Keratinocyte (primary cell): ENCODE data around the gene PAFAH1B2. TPM values are rescaled to one million over a fixed set of nuclear protein-coding genes. Genes with fewer than 3 reads are reported as not detected.
A peak's percentile ranks its signal among the peaks of the same experiment; 100 is the strongest.
"Not testable (repeated sequence)": the region's sequence is repeated elsewhere in the genome, so short reads cannot be mapped to it uniquely, and the experiment has no call there.

Experiments used
- DNase-seq: peaks from one replicate; pipeline ENCODE4 v3.0.0-alpha.2; 2011; ENCODE audit warnings: low read depth, missing footprints, low spot score
- FAIRE-seq: peaks from 2 replicates; lab custom pipeline; 2011; peaks lifted over from hg19 to GRCh38; lab: Jason Lieb, UNC
- H2AFZ ChIP-seq: 2 replicates; pipeline ENCODE4 v1.6.0; 2012; ENCODE audit warnings: low read length, control low read depth, inconsistent platforms; ENCODE audit not compliant: control insufficient read depth
- H3K27ac ChIP-seq: 2 replicates; pipeline ENCODE4 v1.5.1; 2011; ENCODE audit warnings: low read length; ENCODE audit not compliant: control insufficient read depth, insufficient read depth
- H3K27me3 ChIP-seq: 3 replicates; pipeline ENCODE4 v1.6.0; 2011; ENCODE audit warnings: low read length; ENCODE audit not compliant: control insufficient read depth, insufficient read depth; ENCODE audit errors: extremely low read depth
- H3K36me3 ChIP-seq, 2 experiments: 2 replicates in 1 of 2; 3 replicates in 1 of 2; pipeline ENCODE4 v1.5.1; 2011; ENCODE audit warnings: low read length in 2 of 2, mild to moderate bottlenecking in 1 of 2; ENCODE audit not compliant: control insufficient read depth in 2 of 2, insufficient read depth in 2 of 2; ENCODE audit errors: extremely low read depth in 1 of 2
- H3K4me1 ChIP-seq: 3 replicates; pipeline ENCODE4 v1.5.1; 2011; ENCODE audit warnings: low read length; ENCODE audit not compliant: control insufficient read depth, insufficient read depth; ENCODE audit errors: extremely low read depth
- H3K4me2 ChIP-seq: 3 replicates; pipeline ENCODE4 v1.6.0; 2011; ENCODE audit warnings: low read depth, low read length; ENCODE audit not compliant: control insufficient read depth, insufficient read depth; ENCODE audit errors: extremely low read depth
- H3K4me3 ChIP-seq, 3 experiments: fragments of 200-600 bp in 1 of 3; sonication (generic) in 1 of 3; 2 replicates in 2 of 3; 3 replicates in 1 of 3; pipeline ENCODE4 v1.5.1; 2011 to 2016; ENCODE audit warnings: low read length in 3 of 3, mild to moderate bottlenecking in 3 of 3, control low read depth in 2 of 3, inconsistent platforms in 1 of 3, low read depth in 1 of 3, mixed read lengths in 1 of 3, mixed run types in 1 of 3, moderate library complexity in 1 of 3; ENCODE audit not compliant: control insufficient read depth in 2 of 3, insufficient read depth in 2 of 3; ENCODE audit errors: extremely low read depth in 1 of 3
- H3K79me2 ChIP-seq: 2 replicates; pipeline ENCODE4 v1.6.0; 2012; ENCODE audit warnings: low read length; ENCODE audit not compliant: control insufficient read depth, insufficient read depth
- H3K9ac ChIP-seq: 3 replicates; pipeline ENCODE4 v1.6.0; 2011; ENCODE audit warnings: low read length; ENCODE audit not compliant: control insufficient read depth, insufficient read depth; ENCODE audit errors: extremely low read depth
- H3K9me1 ChIP-seq: 3 replicates; pipeline ENCODE4 v1.6.0; 2011; ENCODE audit warnings: low read length; ENCODE audit not compliant: control insufficient read depth, insufficient read depth; ENCODE audit errors: extremely low read depth
- H3K9me3 ChIP-seq: 2 replicates; pipeline ENCODE4 v1.5.1; 2012; ENCODE audit warnings: low read depth, low read length; ENCODE audit not compliant: control insufficient read depth
- H4K20me1 ChIP-seq: 3 replicates; pipeline ENCODE4 v1.6.0; 2011; ENCODE audit warnings: low read length; ENCODE audit not compliant: control insufficient read depth, insufficient read depth; ENCODE audit errors: extremely low read depth
- dilution Hi-C: fragments of 300-500 bp; cut with MboI; formaldehyde crosslinking; loops from one replicate; pipeline ENCODE4 v1.7.0; 2020; ENCODE audit warnings: low sequenced_read_pairs; ENCODE audit not compliant: extremely low pct_ligation_motif_present
- polyA plus RNA-seq, 5 experiments: library from polyadenylated mRNA; depleted of rRNA in 3 of 5; stranded (reverse) in 3 of 5; stranded (forward) in 1 of 5; unstranded in 1 of 5; fragments of >200 nt; gene quantifications; 1 replicate in 1 of 5; 2 replicates in 3 of 5; 3 replicates in 1 of 5; pipeline versions ENCODE4 v1.2.1 to v1.2.3, GENCODE V29; 2011 to 2012; ENCODE audit warnings: missing spikeins in 2 of 5, low read depth in 1 of 5, low replicate concordance in 1 of 5

Gene PAFAH1B2
- polyA plus RNA-seq, 1 donor (not counting 4 experiments of a cell fraction or from before 2014, with no cell fraction given): 76.4 TPM

DNA sequence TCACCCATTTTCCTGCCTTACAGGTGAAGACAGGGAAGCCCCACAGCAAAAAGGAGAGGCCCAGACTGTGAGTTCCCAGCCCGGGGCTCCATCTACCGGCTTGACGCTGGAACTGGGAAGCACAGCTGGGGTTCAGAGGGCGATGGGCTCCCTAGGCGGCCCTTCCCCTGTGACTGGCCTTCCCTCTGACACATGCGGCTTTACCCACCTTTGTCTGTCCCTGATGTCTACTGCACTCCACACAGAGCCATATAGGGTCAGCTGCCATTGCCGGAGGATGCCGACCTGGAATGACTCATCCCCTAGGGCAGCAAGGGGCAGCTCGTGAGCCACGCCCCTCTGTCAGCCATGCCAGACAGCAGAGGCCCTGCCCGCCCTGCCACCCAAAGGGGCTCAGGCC, 62.8 kb downstream of the PAFAH1B2 start:
- dilution Hi-C loops, H3K4me2 ChIP-seq: not testable (repeated sequence)

DNA sequence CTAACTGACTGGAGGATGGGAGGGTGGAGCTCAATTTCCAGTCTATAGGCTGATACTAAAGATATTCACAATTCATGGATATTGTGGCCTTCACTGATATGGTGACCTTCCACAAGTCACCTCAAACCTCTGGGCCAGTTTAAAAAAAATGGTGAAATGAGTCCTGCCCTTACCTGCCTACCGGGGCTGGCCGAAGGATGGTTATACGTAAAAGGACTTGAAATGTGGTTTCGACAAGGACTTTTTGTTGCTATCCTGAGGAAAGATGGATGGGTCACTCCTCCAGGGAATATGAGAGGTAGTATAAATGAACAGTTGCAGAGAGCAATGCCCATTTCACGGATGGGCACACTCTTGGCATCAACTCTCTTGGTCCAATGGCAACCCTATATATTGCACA, 63.4 kb downstream of the PAFAH1B2 start:
- H3K4me3 ChIP-seq, H4K20me1 ChIP-seq, H2AFZ ChIP-seq, dilution Hi-C loops, H3K9ac ChIP-seq, H3K27me3 ChIP-seq, H3K79me2 ChIP-seq, H3K4me2 ChIP-seq, DNase-seq, H3K9me1 ChIP-seq, H3K4me1 ChIP-seq, H3K9me3 ChIP-seq, H3K36me3 ChIP-seq, H3K27ac ChIP-seq: not testable (repeated sequence)
- peak; percentile 41 for FAIRE-seq

More for the DNA sequence above, 62.8 kb downstream of the PAFAH1B2 start:
- not testable (repeated sequence) for H4K20me1 ChIP-seq, H3K9me3 ChIP-seq, H3K4me1 ChIP-seq, H3K9ac ChIP-seq, H3K36me3 ChIP-seq, H3K27ac ChIP-seq, DNase-seq, H2AFZ ChIP-seq, H3K27me3 ChIP-seq, H3K4me3 ChIP-seq, H3K79me2 ChIP-seq, H3K9me1 ChIP-seq
- peak; percentile 59 for FAIRE-seq

DNA sequence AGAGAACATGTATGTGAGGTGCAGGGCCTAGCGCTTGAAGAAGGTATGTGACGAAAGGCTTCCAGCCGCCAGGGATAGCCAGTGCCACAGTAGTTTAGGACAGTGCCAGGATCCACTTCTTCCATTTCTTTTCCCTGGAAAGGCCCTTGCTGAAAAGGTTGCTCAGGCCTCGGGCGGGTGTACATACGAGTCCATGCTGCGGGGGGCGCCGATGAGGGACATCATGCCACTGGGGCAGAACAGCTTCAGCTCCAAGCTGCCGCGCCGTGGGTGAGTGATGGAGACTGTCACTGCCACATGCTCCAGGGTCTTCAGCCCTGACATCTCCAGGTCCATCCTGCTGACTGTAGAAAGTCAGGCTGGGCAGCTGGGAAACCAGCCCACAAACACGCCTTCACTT, 64.6 kb downstream of the PAFAH1B2 start:
- H3K4me2 ChIP-seq, FAIRE-seq, H3K27me3 ChIP-seq, H3K9ac ChIP-seq, H3K79me2 ChIP-seq, H3K4me3 ChIP-seq, H3K9me3 ChIP-seq, H3K9me1 ChIP-seq, H3K4me1 ChIP-seq, H3K27ac ChIP-seq, DNase-seq, H2AFZ ChIP-seq, H4K20me1 ChIP-seq, dilution Hi-C loops: not testable (repeated sequence)
- H3K36me3 ChIP-seq: peaks cover 12 to 14% of the 10 kb centered on the region in 2 experiments

DNA sequence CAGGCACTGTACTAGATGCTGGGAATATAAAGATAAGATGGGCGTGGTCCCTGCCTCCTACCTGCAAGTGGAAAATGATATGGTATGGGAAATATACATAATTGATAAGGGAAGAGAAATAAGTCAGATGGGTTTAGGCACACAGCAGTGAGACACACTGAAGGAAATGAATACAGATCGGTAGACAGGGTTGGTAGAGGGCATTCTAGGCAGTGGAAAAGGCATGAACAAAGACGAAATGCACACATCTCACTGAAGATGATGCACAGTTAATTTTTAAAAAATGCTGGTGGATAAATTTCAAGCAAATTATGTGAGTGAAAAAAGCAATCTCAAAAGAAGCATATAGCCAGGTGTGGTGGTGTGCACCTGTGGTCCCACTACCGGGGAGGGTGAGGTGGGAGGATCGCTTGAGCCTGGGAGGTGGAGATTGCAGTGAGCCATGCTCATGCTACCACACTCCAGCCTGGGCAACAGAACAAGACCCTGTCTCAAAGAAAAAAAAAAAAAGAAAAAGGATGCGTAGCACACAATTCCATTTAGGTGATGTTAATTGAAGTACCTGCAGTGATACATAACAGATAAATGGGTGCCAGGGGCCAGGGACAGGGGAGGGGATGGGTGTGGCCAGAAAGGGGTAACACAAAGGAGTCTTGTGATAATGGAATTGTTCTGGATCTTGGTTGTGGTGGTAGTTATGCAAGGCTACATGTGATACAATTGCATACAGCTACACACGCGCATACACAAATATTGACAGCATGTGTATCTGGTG, 65.5 kb downstream of the PAFAH1B2 start:
- H3K79me2 ChIP-seq, H4K20me1 ChIP-seq, H3K9me3 ChIP-seq, H3K27me3 ChIP-seq, H3K4me2 ChIP-seq, H2AFZ ChIP-seq, H3K27ac ChIP-seq, FAIRE-seq, H3K9ac ChIP-seq, H3K9me1 ChIP-seq, dilution Hi-C loops, H3K4me3 ChIP-seq, H3K4me1 ChIP-seq, DNase-seq: not testable (repeated sequence)
- peaks cover 12 to 13% of the 10 kb centered on the region in 2 experiments for H3K36me3 ChIP-seq
